GM21528 (cell line): ENCODE measurements around the gene HBZ.
"Not testable (repeated sequence)": the region's sequence is repeated elsewhere in the genome, so short reads cannot be mapped to it uniquely, and the experiment has no call there.

Experiments used
- ATAC-seq: cut with Tn5 transposase; IDR thresholded peaks from one replicate; pipeline ENCODE4 v1.9.1; 2021; ENCODE audit warnings: mild to moderate bottlenecking, moderate library complexity; ENCODE audit not compliant: unreplicated experiment, low FRiP score

The HBZ gene

GRCh38 chr16:152141-153128 lies at the start of gene HBZ:
Gene HBZ (plus strand): TSS chr16:152644. CDS start chr16:152910, 266 bp downstream.
- ATAC-seq, result no peak

GRCh38 chr16:104355-104754 lies 48.1 kb upstream of the HBZ start:
- ATAC-seq, result no peak

GRCh38 chr16:104928-105327 lies 47.5 kb upstream of the HBZ start:
- ATAC-seq, result no peak

- no peak for ATAC-seq
Measured at GRCh38 chr16:105521-105920, 46.9 kb upstream of the HBZ start.

- no peak for ATAC-seq
Measured at GRCh38 chr16:106623-107324, 45.7 kb upstream of the HBZ start.

GRCh38 chr16:112153-112840 lies 40.1 kb upstream of the HBZ start:
- no peak for ATAC-seq

GRCh38 chr16:114327-114726 lies 38.1 kb upstream of the HBZ start:
- no peak for ATAC-seq

GRCh38 chr16:116015-116414 lies 36.4 kb upstream of the HBZ start:
- ATAC-seq, result no peak

- no peak for ATAC-seq
Measured at GRCh38 chr16:117379-118365, 34.8 kb upstream of the HBZ start.

- no peak for ATAC-seq
Measured at GRCh38 chr16:118857-119256, 33.6 kb upstream of the HBZ start.

- no peak for ATAC-seq
Measured at GRCh38 chr16:119295-119694, 33.1 kb upstream of the HBZ start.

GRCh38 chr16:119835-120491 lies 32.5 kb upstream of the HBZ start:
- ATAC-seq, result no peak

- ATAC-seq, result no peak
Measured at GRCh38 chr16:120756-121155, 31.7 kb upstream of the HBZ start.

- ATAC-seq, result no peak
Measured at GRCh38 chr16:122361-122760, 30.1 kb upstream of the HBZ start.

- not testable (repeated sequence) for ATAC-seq
Measured at GRCh38 chr16:123558-124350, 28.7 kb upstream of the HBZ start.

- no peak for ATAC-seq
Measured at GRCh38 chr16:125011-125410, 27.4 kb upstream of the HBZ start.

GRCh38 chr16:129075-129474 lies 23.4 kb upstream of the HBZ start:
- ATAC-seq, result no peak

- no peak for ATAC-seq
Measured at GRCh38 chr16:130533-131173, 21.8 kb upstream of the HBZ start.
